ENCODE measurements around the gene SCYGR1. TPM values are rescaled to one million over a fixed set of nuclear protein-coding genes. Genes with fewer than 3 reads are reported as not detected.

The SCYGR1 gene
- total RNA-seq, 1 donor from 2014 or later, result not detected

- DNase-seq, result no peak
- H3K27ac Mint-ChIP-seq (ENCODE audit: unreplicated experiment), result no peak overlapping the region
- H3K4me1 Mint-ChIP-seq (ENCODE audit: low read depth, unreplicated experiment), result peaks cover 5% of the 10 kb centered on the region
- no peaks in the 10 kb centered on the region for H3K36me3 Mint-ChIP-seq (ENCODE audit: unreplicated experiment)
- no peak for TF ChIP-seq CTCF (IDR thresholded peaks at IDR 0.05; ENCODE audit: partially characterized antibody, unreplicated experiment)
- H3K27me3 Mint-ChIP-seq (ENCODE audit: unreplicated experiment), result no peaks in the 10 kb centered on the region
- H3K9me3 Mint-ChIP-seq (ENCODE audit: unreplicated experiment), result no peaks in the 10 kb centered on the region
- H3K4me3 Mint-ChIP-seq (ENCODE audit: unreplicated experiment), result no peak overlapping the region
These were observed 7.8 kb upstream of the SCYGR1 start for GRCh38 chr2:227395556-227395955.

GRCh38 chr2:227394401-227394800 lies 6.7 kb upstream of the SCYGR1 start:
- DNase-seq, result no peak
- no peaks in the 10 kb centered on the region for H3K9me3 Mint-ChIP-seq (ENCODE audit: unreplicated experiment)
- H3K27ac Mint-ChIP-seq (ENCODE audit: unreplicated experiment), result no peak overlapping the region
- no peak for TF ChIP-seq CTCF (IDR thresholded peaks at IDR 0.05; ENCODE audit: partially characterized antibody, unreplicated experiment)
- peaks cover 5% of the 10 kb centered on the region for H3K4me1 Mint-ChIP-seq (ENCODE audit: low read depth, unreplicated experiment)
- H3K4me3 Mint-ChIP-seq (ENCODE audit: unreplicated experiment), result no peak overlapping the region
- no peaks in the 10 kb centered on the region for H3K36me3 Mint-ChIP-seq (ENCODE audit: unreplicated experiment)
- peaks cover 2% of the 10 kb centered on the region for H3K27me3 Mint-ChIP-seq (ENCODE audit: unreplicated experiment)

- Mint-ChIP-seq H3K4me1 (ENCODE audit: low read depth, unreplicated experiment) (peaks cover 5% of the 10 kb centered on the region), H3K36me3 (ENCODE audit: unreplicated experiment) (no peaks in the 10 kb centered on the region), H3K27ac (ENCODE audit: unreplicated experiment) (no peak overlapping the region), H3K9me3 (ENCODE audit: unreplicated experiment) (no peaks in the 10 kb centered on the region), H3K4me3 (ENCODE audit: unreplicated experiment) (no peak overlapping the region), H3K27me3 (ENCODE audit: unreplicated experiment) (peaks cover 2% of the 10 kb centered on the region)
- DNase-seq, result no peak
- TF ChIP-seq CTCF (IDR thresholded peaks at IDR 0.05; ENCODE audit: partially characterized antibody, unreplicated experiment), result no peak
These were observed 2.9 kb upstream of the SCYGR1 start for GRCh38 chr2:227390468-227391256.

GRCh38 chr2:227389661-227390060 lies 1.9 kb upstream of the SCYGR1 start:
- no peak for DNase-seq
- H3K4me3 Mint-ChIP-seq (ENCODE audit: unreplicated experiment), result no peak overlapping the region
- peaks cover 5% of the 10 kb centered on the region for H3K4me1 Mint-ChIP-seq (ENCODE audit: low read depth, unreplicated experiment)
- H3K27me3 Mint-ChIP-seq (ENCODE audit: unreplicated experiment), result peaks cover 2% of the 10 kb centered on the region
- H3K9me3 Mint-ChIP-seq (ENCODE audit: unreplicated experiment), result no peaks in the 10 kb centered on the region
- no peak for TF ChIP-seq CTCF (IDR thresholded peaks at IDR 0.05; ENCODE audit: partially characterized antibody, unreplicated experiment)
- H3K27ac Mint-ChIP-seq (ENCODE audit: unreplicated experiment), result peak overlapping the region; percentile 9
- H3K36me3 Mint-ChIP-seq (ENCODE audit: unreplicated experiment), result no peaks in the 10 kb centered on the region

GRCh38 chr2:227389231-227389630 lies 1.5 kb upstream of the SCYGR1 start:
- TF ChIP-seq CTCF (IDR thresholded peaks at IDR 0.05; ENCODE audit: partially characterized antibody, unreplicated experiment), result no peak

More at GRCh38 chr2:227389231-227389630, 1.5 kb upstream of the SCYGR1 start:
- DNase-seq, result no peak
- Mint-ChIP-seq H3K9me3 (ENCODE audit: unreplicated experiment) (no peaks in the 10 kb centered on the region), H3K36me3 (ENCODE audit: unreplicated experiment) (no peaks in the 10 kb centered on the region), H3K4me3 (ENCODE audit: unreplicated experiment) (no peak overlapping the region), H3K27me3 (ENCODE audit: unreplicated experiment) (peaks cover 2% of the 10 kb centered on the region), H3K27ac (ENCODE audit: unreplicated experiment) (no peak overlapping the region), H3K4me1 (ENCODE audit: low read depth, unreplicated experiment) (peaks cover 5% of the 10 kb centered on the region)
